HepG2 (cell line): Measurements from ENCODE around the gene SH3BP2.

ENCODE experiments used
- HNF4G ChIP-seq, 2 experiments: sonication (generic) in 1 of 2; formaldehyde crosslinking in 1 of 2; IDR thresholded peaks; 2 replicates each; pipeline versions ENCODE4 v1.4.0 to v1.6.1; 2011 to 2020; ENCODE audit warnings: borderline replicate concordance in 2 of 2, low read depth in 2 of 2, mild to moderate bottlenecking in 2 of 2, low read length in 1 of 2, missing genetic modification reagents in 1 of 2, moderate library complexity in 1 of 2
- KDM1A ChIP-seq: IDR thresholded peaks from 2 replicates; pipeline ENCODE4 v1.6.1; 2016; ENCODE audit warnings: missing compliant biosample characterization
- MAFK ChIP-seq, 2 experiments: IDR thresholded peaks in 1 of 2; conservative IDR thresholded peaks in 1 of 2; 2 replicates each; pipeline ENCODE4 v1.6.1; 2011; ENCODE audit warnings: improper control_type of control experiment in 2 of 2, low read length in 2 of 2
- RAD21 ChIP-seq: fragments of 450-650 bp; formaldehyde crosslinking; IDR thresholded peaks from 2 replicates; pipeline ENCODE4 v1.5.0; 2020; ENCODE audit warnings: mild to moderate bottlenecking
- SIN3A ChIP-seq: IDR thresholded peaks from 2 replicates; pipeline ENCODE4 v1.6.1; 2011; ENCODE audit warnings: low read depth, mild to moderate bottlenecking, control low read depth, low read length, borderline replicate concordance
- TAF1 ChIP-seq: sonication (generic); formaldehyde crosslinking; IDR thresholded peaks from 2 replicates; pipeline ENCODE4 v1.4.0; 2020; ENCODE audit warnings: missing genetic modification reagents
- TBP ChIP-seq: sonication (generic); formaldehyde crosslinking; IDR thresholded peaks from 2 replicates; pipeline ENCODE4 v1.5.0; 2020; ENCODE audit warnings: missing genetic modification reagents
- TF ChIP-seq, protein P1 (sequence below), 2 experiments: sonication (generic) in 1 of 2; formaldehyde crosslinking in 1 of 2; IDR thresholded peaks; 2 replicates each; pipeline versions ENCODE4 v1.5.1 to v1.6.1; 2011 to 2020; ENCODE audit warnings: borderline replicate concordance in 1 of 2, low read depth in 1 of 2, low read length in 1 of 2, mild to moderate bottlenecking in 1 of 2, missing genetic modification reagents in 1 of 2, moderate library complexity in 1 of 2
- TF ChIP-seq, protein P2 (sequence below): sonication (generic); formaldehyde crosslinking; IDR thresholded peaks from 2 replicates; pipeline ENCODE4 v1.5.0; 2020; ENCODE audit warnings: mild to moderate bottlenecking, missing genetic modification reagents, moderate library complexity
- TF ChIP-seq, protein P3 (sequence below): sonication (generic); formaldehyde crosslinking; IDR thresholded peaks from 2 replicates; pipeline ENCODE4 v1.8.0; 2022; ENCODE audit warnings: mild to moderate bottlenecking, missing genetic modification reagents; ENCODE audit not compliant: insufficient replicate concordance
- TF ChIP-seq, protein P4 (sequence below): sonication (generic); formaldehyde crosslinking; IDR thresholded peaks from 2 replicates; pipeline ENCODE4 v1.4.0; 2020; ENCODE audit warnings: mild to moderate bottlenecking, missing genetic modification reagents

DNA sequence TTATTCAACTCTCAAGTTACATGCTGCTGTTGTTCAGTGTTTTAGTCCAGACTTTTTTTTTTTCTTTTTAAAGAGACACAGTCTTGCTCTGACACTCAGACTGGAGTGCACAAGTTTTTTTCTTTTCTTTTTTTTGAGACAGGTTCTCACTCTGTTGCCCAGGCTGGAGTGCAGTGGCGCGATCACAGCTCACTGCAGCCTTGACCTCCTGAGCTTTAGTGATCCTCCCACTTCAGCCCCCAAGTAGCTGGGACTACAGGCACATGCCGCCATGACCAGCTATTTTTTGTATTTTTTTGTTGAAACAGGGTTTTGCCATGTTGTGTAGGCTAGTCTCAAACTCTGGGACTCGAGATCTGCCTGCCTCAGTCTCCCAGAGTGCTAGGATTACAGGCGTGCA lies 62.7 kb downstream of the SH3BP2 start:
- no peak for TF ChIP-seq TBP (CRISPR knock-in tag)
- TF ChIP-seq RAD21 (CRISPR knock-in tag) = no peak
- TF ChIP-seq, protein P1, sequence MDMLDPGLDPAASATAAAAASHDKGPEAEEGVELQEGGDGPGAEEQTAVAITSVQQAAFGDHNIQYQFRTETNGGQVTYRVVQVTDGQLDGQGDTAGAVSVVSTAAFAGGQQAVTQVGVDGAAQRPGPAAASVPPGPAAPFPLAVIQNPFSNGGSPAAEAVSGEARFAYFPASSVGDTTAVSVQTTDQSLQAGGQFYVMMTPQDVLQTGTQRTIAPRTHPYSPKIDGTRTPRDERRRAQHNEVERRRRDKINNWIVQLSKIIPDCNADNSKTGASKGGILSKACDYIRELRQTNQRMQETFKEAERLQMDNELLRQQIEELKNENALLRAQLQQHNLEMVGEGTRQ (IDR thresholded peaks at IDR 0.05; ENCODE audit: low read depth, low read length) = no peak
- TF ChIP-seq, protein P1 (CRISPR knock-in tag; IDR thresholded peaks at IDR 0.05; ENCODE audit: borderline replicate concordance) = no peak
- TF ChIP-seq, protein P2, sequence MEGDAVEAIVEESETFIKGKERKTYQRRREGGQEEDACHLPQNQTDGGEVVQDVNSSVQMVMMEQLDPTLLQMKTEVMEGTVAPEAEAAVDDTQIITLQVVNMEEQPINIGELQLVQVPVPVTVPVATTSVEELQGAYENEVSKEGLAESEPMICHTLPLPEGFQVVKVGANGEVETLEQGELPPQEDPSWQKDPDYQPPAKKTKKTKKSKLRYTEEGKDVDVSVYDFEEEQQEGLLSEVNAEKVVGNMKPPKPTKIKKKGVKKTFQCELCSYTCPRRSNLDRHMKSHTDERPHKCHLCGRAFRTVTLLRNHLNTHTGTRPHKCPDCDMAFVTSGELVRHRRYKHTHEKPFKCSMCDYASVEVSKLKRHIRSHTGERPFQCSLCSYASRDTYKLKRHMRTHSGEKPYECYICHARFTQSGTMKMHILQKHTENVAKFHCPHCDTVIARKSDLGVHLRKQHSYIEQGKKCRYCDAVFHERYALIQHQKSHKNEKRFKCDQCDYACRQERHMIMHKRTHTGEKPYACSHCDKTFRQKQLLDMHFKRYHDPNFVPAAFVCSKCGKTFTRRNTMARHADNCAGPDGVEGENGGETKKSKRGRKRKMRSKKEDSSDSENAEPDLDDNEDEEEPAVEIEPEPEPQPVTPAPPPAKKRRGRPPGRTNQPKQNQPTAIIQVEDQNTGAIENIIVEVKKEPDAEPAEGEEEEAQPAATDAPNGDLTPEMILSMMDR (CRISPR knock-in tag) = no peak
- TF ChIP-seq SIN3A = no peak
- TF ChIP-seq MAFK (conservative IDR thresholded peaks at IDR 0.05 in 1 of 2, IDR thresholded peaks at IDR 0.05 in 1 of 2; ENCODE audit: low read length in 2 of 2) = no peak
- no peak for TF ChIP-seq TAF1 (CRISPR knock-in tag)
- TF ChIP-seq HNF4G (IDR thresholded peaks at IDR 0.05; ENCODE audit: borderline replicate concordance, low read depth, low read length) = peak; percentile 4; the same call in 1 of the 2 replicates
- TF ChIP-seq HNF4G (CRISPR knock-in tag; IDR thresholded peaks at IDR 0.05; ENCODE audit: borderline replicate concordance, low read depth) = no peak
- no peak for TF ChIP-seq KDM1A (CRISPR knock-in tag)
- TF ChIP-seq, protein P3, sequence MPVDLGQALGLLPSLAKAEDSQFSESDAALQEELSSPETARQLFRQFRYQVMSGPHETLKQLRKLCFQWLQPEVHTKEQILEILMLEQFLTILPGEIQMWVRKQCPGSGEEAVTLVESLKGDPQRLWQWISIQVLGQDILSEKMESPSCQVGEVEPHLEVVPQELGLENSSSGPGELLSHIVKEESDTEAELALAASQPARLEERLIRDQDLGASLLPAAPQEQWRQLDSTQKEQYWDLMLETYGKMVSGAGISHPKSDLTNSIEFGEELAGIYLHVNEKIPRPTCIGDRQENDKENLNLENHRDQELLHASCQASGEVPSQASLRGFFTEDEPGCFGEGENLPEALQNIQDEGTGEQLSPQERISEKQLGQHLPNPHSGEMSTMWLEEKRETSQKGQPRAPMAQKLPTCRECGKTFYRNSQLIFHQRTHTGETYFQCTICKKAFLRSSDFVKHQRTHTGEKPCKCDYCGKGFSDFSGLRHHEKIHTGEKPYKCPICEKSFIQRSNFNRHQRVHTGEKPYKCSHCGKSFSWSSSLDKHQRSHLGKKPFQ (CRISPR knock-in tag) = no peak
- TF ChIP-seq, protein P4, sequence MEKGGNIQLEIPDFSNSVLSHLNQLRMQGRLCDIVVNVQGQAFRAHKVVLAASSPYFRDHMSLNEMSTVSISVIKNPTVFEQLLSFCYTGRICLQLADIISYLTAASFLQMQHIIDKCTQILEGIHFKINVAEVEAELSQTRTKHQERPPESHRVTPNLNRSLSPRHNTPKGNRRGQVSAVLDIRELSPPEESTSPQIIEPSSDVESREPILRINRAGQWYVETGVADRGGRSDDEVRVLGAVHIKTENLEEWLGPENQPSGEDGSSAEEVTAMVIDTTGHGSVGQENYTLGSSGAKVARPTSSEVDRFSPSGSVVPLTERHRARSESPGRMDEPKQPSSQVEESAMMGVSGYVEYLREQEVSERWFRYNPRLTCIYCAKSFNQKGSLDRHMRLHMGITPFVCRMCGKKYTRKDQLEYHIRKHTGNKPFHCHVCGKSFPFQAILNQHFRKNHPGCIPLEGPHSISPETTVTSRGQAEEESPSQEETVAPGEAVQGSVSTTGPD (CRISPR knock-in tag) = no peak
